Measurements from ENCODE around the gene MED12L.
A peak's percentile ranks its signal among the peaks of the same experiment; 100 is the strongest.

MED12L gene

DNA sequence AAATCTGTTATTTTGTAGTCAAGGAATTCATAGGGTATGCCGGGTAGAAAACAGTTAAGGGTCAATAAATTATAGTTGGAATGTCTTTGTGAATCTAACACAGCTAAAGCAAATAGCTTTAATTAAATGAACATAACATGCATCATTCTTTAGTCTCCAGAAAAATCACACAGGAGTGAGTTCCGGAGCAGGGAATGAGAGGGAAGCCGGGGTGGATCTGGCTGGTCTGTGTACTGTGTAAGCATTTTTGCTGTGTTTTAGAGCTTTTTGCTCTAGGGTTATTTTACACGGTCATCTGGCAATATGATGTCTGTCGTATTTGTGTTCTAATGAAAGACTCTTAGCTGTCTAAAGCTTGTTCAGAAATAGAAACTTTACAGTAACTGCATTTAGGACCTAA, 57.5 kb downstream of the MED12L start:
- TF ChIP-seq, protein P1, sequence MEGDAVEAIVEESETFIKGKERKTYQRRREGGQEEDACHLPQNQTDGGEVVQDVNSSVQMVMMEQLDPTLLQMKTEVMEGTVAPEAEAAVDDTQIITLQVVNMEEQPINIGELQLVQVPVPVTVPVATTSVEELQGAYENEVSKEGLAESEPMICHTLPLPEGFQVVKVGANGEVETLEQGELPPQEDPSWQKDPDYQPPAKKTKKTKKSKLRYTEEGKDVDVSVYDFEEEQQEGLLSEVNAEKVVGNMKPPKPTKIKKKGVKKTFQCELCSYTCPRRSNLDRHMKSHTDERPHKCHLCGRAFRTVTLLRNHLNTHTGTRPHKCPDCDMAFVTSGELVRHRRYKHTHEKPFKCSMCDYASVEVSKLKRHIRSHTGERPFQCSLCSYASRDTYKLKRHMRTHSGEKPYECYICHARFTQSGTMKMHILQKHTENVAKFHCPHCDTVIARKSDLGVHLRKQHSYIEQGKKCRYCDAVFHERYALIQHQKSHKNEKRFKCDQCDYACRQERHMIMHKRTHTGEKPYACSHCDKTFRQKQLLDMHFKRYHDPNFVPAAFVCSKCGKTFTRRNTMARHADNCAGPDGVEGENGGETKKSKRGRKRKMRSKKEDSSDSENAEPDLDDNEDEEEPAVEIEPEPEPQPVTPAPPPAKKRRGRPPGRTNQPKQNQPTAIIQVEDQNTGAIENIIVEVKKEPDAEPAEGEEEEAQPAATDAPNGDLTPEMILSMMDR (IDR thresholded peaks at IDR 0.05; ENCODE audit: low read depth, low read length) = no peak
- no peak overlapping the region for H3K4me3 ChIP-seq (ENCODE audit: low read depth, low read length)

DNA sequence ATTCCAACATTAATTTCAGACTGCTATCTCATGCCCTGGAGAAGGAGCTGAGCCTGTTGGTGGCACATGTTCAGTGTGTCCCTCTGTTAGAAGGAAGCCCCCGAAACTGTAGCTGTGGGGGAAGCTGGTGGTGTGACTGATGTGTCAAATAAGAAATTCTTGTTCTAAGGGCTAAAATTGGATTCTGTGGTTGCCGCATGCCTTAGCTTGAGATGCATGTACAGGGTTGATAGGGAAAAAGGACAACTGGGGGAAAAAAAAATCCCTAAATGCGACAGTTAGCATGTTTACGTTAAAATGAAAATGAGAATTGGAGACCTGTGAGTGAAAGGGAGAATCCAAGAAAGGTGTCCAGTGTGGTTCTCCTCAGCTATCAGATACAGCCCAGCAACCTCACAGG, 58.6 kb downstream of the MED12L start:
- TF ChIP-seq, protein P1 (IDR thresholded peaks at IDR 0.05; ENCODE audit: low read depth, low read length) = no peak
- H3K4me3 ChIP-seq (ENCODE audit: low read depth, low read length) = no peak overlapping the region

DNA sequence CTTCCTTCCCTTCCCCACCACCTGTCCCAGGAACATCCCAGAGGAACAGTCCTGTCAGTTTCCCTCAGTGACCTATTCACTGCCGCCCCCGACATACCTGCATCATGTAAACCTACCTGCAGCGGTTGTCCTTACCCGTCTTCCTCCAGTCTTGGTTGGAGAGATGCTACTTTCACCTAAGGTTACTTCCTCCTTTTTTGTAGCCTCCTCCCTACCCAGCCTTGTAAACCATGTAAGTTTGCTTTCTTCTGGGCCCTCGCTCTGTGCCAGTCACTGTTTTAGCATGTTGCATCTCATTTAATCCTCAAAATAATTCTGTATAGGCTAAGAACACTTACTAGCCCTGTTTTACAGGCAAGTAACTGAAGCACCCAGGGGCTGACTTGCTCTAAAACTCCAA, 59.3 kb downstream of the MED12L start:
- TF ChIP-seq, protein P1 (IDR thresholded peaks at IDR 0.05; ENCODE audit: low read depth, low read length) = no peak

DNA sequence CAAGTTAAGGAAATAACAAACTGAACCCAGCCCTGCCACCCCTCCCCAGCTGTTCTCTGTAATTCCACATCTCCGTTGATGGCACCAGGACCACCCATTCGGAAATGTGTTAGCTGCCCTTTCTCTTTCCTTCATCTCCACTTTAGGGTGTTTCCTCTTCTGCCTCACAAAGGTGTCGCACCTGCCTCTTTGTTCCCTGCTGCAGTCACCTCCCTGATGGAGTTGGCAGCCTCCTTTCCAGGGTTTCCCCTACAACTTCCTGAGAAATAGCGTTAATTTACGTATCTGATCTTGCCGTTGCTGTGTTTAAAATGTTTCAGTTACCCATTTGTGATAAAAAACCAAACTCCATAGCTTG, 60.2 kb downstream of the MED12L start:
- TF ChIP-seq, protein P1 (IDR thresholded peaks at IDR 0.05; ENCODE audit: low read depth, low read length) = no peak
- H3K4me3 ChIP-seq (ENCODE audit: low read depth, low read length) = no peak overlapping the region

More for the DNA sequence above, 59.3 kb downstream of the MED12L start:
- H3K4me3 ChIP-seq (ENCODE audit: low read depth, low read length) = no peak overlapping the region

DNA sequence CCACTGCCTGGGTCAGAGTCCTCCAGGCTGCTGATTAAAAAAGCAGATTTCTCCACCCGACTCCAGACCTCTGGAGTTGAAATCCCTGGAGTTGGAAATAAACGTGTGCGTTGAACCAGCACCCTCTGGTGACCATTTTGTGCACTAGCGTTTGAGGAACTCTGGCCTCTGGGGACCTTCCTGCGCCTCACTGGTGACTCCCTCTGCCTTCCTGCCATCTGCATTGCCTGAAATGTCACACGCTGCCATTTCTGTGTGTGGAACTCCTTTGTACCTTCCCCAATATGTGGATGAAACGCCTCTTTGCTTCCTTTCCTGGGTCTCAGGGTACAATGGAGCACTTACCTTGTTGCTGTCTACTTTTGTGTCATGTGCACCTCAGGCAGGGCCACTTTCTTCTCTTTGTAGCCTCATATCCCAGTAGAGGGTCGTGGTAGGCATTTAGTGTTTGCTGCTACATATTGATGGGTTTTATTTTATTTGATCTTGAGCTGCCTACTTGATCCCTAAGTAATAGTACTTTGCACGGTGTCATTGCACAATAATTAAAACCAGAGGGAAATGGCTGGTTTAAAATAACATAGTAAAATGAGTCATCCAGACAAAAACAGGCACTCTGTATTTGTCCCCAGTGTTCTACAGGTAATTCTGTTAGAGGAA, 60.7 kb downstream of the MED12L start:
- TF ChIP-seq, protein P1 (IDR thresholded peaks at IDR 0.05; ENCODE audit: low read depth, low read length) = peak; percentile 80
- no peak overlapping the region for H3K4me3 ChIP-seq (ENCODE audit: low read depth, low read length)

DNA sequence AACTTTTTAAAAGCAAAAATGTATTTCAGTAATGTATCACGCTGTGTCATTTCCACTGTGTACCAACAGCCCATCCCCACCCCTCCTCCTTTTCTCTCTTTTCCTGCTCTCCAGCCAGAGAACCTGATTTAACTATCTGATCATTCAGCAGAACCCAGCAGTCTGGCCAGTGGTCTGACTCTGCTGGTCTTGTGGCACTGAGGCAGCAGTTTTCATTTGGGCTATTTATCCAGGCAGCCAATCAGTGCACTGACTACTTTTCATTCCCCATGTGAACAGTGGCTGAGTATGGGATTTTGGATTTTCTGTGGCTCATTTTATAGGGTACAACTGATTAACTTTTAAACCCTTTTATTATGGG, 61.2 kb downstream of the MED12L start:
- TF ChIP-seq, protein P1 (IDR thresholded peaks at IDR 0.05; ENCODE audit: low read depth, low read length) = no peak
- H3K4me3 ChIP-seq (ENCODE audit: low read depth, low read length) = no peak overlapping the region

DNA sequence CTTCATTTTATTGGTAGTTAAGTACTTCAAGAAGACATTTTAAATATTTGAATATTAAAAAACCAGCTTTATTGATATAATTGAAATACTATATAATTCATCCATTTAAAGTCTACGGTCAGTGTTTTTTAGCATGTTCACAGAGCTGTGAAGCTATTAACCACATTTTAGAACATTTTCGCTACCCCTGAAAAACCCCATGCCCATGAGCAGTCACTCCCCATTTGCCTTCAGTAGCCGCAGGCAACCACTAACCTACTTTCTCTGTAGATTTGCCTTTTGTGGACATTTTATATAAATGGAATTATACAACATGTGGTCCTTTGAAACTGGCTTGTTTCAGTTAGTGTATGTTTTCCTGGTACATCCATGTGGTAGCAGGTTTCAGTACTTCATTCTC, 61.8 kb downstream of the MED12L start:
- TF ChIP-seq, protein P1 (IDR thresholded peaks at IDR 0.05; ENCODE audit: low read depth, low read length) = no peak
- H3K4me3 ChIP-seq (ENCODE audit: low read depth, low read length) = no peak overlapping the region
